Ishikawa (cell line): ENCODE results near the gene SMC4.

Experiments used
- CEBPB ChIP-seq: IDR thresholded peaks from 2 replicates; pipeline ENCODE4 v1.6.1; 2012
- CREB1 ChIP-seq: IDR thresholded peaks from 2 replicates; pipeline ENCODE4 v1.6.1; 2012; ENCODE audit warnings: low read depth
- EGR1 ChIP-seq: IDR thresholded peaks from 2 replicates; pipeline ENCODE4 v1.6.1; 2012
- EP300 ChIP-seq: IDR thresholded peaks from 2 replicates; pipeline ENCODE4 v1.6.1; 2012; ENCODE audit warnings: borderline replicate concordance
- FOXM1 ChIP-seq: IDR thresholded peaks from 2 replicates; pipeline ENCODE4 v1.6.1; 2012; ENCODE audit warnings: low read depth, borderline replicate concordance
- MAX ChIP-seq: IDR thresholded peaks from 2 replicates; pipeline ENCODE4 v1.6.1; 2012
- NFIC ChIP-seq: IDR thresholded peaks from 2 replicates; pipeline ENCODE4 v1.6.1; 2012
- RAD21 ChIP-seq: IDR thresholded peaks from 2 replicates; pipeline ENCODE4 v1.6.1; 2012; ENCODE audit warnings: low read depth
- TAF1 ChIP-seq: IDR thresholded peaks from 2 replicates; pipeline ENCODE4 v1.6.1; 2012; ENCODE audit warnings: low read depth, mild to moderate bottlenecking
- TCF12 ChIP-seq: IDR thresholded peaks from 2 replicates; pipeline ENCODE4 v1.6.1; 2012; ENCODE audit warnings: low read depth
- TEAD4 ChIP-seq: IDR thresholded peaks from 2 replicates; pipeline ENCODE4 v1.6.1; 2012
- USF1 ChIP-seq: IDR thresholded peaks from 2 replicates; pipeline ENCODE4 v1.6.1; 2012
- YY1 ChIP-seq: IDR thresholded peaks from 2 replicates; pipeline ENCODE4 v1.6.1; 2012; ENCODE audit warnings: low read depth
- ZBTB7A ChIP-seq: IDR thresholded peaks from 2 replicates; pipeline ENCODE4 v1.6.1; 2012; ENCODE audit warnings: low read depth
- TF ChIP-seq, protein P1 (sequence below): IDR thresholded peaks from 2 replicates; pipeline ENCODE4 v1.6.1; 2012; ENCODE audit warnings: low read depth, mild to moderate bottlenecking

SMC4 gene

GRCh38 chr3:160392798-160393197, 6.7 kb upstream of the SMC4 start:
- TF ChIP-seq TCF12 (no peak), TAF1 (no peak), TEAD4 (no peak), YY1 (no peak), EGR1 (no peak), NFIC (no peak), CEBPB (no peak), MAX (no peak), FOXM1 (no peak), RAD21 (no peak)
- TF ChIP-seq, protein P1, sequence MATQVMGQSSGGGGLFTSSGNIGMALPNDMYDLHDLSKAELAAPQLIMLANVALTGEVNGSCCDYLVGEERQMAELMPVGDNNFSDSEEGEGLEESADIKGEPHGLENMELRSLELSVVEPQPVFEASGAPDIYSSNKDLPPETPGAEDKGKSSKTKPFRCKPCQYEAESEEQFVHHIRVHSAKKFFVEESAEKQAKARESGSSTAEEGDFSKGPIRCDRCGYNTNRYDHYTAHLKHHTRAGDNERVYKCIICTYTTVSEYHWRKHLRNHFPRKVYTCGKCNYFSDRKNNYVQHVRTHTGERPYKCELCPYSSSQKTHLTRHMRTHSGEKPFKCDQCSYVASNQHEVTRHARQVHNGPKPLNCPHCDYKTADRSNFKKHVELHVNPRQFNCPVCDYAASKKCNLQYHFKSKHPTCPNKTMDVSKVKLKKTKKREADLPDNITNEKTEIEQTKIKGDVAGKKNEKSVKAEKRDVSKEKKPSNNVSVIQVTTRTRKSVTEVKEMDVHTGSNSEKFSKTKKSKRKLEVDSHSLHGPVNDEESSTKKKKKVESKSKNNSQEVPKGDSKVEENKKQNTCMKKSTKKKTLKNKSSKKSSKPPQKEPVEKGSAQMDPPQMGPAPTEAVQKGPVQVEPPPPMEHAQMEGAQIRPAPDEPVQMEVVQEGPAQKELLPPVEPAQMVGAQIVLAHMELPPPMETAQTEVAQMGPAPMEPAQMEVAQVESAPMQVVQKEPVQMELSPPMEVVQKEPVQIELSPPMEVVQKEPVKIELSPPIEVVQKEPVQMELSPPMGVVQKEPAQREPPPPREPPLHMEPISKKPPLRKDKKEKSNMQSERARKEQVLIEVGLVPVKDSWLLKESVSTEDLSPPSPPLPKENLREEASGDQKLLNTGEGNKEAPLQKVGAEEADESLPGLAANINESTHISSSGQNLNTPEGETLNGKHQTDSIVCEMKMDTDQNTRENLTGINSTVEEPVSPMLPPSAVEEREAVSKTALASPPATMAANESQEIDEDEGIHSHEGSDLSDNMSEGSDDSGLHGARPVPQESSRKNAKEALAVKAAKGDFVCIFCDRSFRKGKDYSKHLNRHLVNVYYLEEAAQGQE: no peak

- TF ChIP-seq FOXM1 (no peak), RAD21 (no peak), TAF1 (no peak), YY1 (no peak), TCF12 (no peak), MAX (no peak), NFIC (no peak), EP300 (no peak), USF1 (no peak), CEBPB (no peak), TEAD4 (no peak), ZBTB7A (no peak), CREB1 (no peak), EGR1 (no peak)
- TF ChIP-seq, protein P1: no peak
Measured at GRCh38 chr3:160393346-160394008, 6.0 kb upstream of the SMC4 start.

DNA sequence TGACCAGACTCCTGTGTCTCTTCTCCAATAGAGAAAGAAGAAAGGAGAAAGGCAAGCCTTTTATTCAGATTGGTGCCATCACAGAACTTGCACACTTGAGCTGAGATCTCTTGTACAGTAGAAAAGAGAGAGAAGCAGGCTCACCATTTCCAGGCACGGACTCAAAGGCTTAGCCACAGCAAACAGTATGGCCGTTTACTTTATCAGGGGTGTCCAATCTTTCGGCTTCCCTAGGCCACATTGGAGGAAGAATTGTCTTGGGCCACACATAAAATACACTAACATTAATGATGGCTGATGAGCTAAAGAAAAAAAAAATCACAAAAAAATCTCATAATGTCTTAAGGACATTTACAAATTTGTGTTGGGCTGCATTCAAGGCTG, 5.4 kb upstream of the SMC4 start:
- TF ChIP-seq EGR1: no peak
- TF ChIP-seq, protein P1: no peak
- TF ChIP-seq ZBTB7A: no peak
- no peak for TF ChIP-seq CREB1
- TF ChIP-seq NFIC: no peak
- TF ChIP-seq USF1: no peak
- no peak for TF ChIP-seq EP300
- TF ChIP-seq FOXM1: no peak
- no peak for TF ChIP-seq RAD21
- TF ChIP-seq TCF12: no peak
- TF ChIP-seq CEBPB: no peak
- no peak for TF ChIP-seq TAF1

DNA sequence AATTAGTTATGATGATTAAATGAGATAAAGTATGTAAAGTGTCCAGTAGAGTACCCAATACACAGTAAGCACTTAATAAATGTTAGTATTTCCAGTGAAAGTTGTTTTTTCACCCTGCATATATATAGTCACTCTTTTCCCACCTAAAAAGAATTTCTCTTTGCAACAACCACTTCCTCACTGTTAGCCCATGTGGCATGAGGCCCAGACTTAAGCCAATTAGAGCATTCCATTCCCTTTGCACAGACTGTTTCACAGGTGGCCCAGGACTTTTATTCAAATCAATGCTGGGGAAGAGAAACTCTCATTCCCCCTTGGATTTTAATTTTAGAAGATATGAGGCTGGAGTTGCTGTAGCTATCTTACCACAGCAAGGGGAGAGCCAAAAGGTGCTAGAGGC, 4.2 kb upstream of the SMC4 start:
- TF ChIP-seq MAX (no peak), NFIC (no peak), EGR1 (no peak), TAF1 (no peak), CREB1 (no peak), USF1 (no peak), ZBTB7A (no peak), FOXM1 (no peak), YY1 (no peak), CEBPB (no peak), EP300 (no peak), RAD21 (no peak), TCF12 (no peak), TEAD4 (no peak)
- TF ChIP-seq, protein P1: no peak
